GM18505 (cell line): ENCODE data around the gene APCDD1.
"Not testable (repeated sequence)": the region's sequence is repeated elsewhere in the genome, so short reads cannot be mapped to it uniquely, and the experiment has no call there.

ENCODE experiments used
- ATAC-seq: cut with Tn5 transposase; IDR thresholded peaks from one replicate; pipeline ENCODE4 v1.9.1; 2021; ENCODE audit not compliant: unreplicated experiment
- POLR2A ChIP-seq: IDR thresholded peaks from 4 replicates; pipeline ENCODE4 v1.6.1; 2011; ENCODE audit warnings: borderline replicate concordance; ENCODE audit not compliant: insufficient read depth, insufficient read length; ENCODE audit errors: extremely low read depth

Gene APCDD1

GRCh38 chr18:10524507-10525370 is 70.3 kb downstream of the APCDD1 start:
- no peak for ATAC-seq
- TF ChIP-seq POLR2A = no peak

- TF ChIP-seq POLR2A = no peak
- no peak for ATAC-seq
These were observed 70.9 kb downstream of the APCDD1 start for GRCh38 chr18:10525371-10525691.

DNA sequence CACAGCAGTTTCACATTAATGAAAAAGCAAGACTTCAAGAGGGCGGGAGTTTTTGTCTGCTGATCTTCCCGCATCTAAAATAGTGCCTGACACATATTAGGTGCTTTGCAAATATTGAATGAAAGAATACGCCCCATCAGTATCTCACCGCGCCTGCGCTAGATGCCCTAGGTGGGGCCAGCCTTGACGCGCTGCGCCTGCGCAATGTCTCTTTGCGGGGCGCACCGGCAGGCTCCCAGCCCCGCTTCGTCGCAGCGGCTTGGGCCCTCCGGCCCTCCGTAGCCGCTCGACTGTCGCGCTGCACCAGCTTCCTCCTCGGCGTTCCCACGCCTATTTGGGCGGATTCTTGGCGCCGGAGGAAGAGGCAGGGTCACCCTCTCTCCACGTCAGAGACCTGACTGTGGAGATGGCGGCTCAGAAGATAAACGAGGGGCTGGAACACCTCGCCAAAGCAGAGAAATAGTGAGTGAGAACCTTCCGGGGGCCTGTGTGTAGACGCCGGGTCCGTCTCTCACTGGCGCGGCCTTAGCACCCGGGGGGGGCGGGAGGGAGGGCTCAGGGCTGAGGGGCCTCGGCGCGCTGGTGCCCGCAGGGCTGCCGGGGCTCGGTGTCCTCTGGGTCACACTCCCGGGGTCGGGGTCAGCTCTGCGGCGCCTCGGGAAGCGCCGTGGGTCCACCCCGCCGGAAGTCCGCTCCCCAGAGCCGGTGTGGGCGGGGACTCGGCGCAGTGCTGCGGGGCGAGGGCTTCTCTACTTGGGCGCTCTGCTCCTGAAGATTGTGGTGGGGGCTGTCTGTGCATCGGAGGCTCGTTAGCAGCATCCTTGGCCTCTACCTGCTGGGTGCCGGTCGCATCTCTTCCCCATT is 71.5 kb downstream of the APCDD1 start, which contains the start of gene NAPG:
TSS of gene NAPG (plus strand) at position 331 of the 864 bp plus-strand sequence. CDS start at position 407, 76 bp downstream.
- peak; percentile 78 for TF ChIP-seq POLR2A
- peak; percentile 76 for ATAC-seq

DNA sequence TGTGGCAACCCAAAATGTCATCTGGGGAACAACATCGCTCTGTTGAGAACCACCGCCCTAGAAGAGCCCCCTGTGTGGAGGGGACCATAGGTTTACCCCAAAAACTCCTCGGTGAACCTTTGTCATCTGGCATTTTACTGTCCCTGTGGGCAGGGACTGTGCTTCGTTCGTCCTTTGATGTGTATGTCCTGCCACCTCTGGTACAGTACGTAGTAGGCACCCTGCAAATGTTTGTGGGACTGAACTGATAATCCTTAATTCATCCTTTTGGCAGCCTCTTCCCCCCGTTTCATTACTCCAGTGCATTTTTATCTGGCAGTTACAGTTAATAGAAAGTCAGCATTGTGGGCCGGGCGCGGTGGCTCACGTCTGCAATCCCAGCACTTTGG is 72.1 kb downstream of the APCDD1 start:
- no peak for TF ChIP-seq POLR2A
- peak; percentile 1 for ATAC-seq

- TF ChIP-seq POLR2A = no peak
- no peak for ATAC-seq
These were observed 74.0 kb downstream of the APCDD1 start for GRCh38 chr18:10528439-10528838.

- no peak for TF ChIP-seq POLR2A
- no peak for ATAC-seq
These were observed 75.6 kb downstream of the APCDD1 start for GRCh38 chr18:10530002-10530401.

DNA sequence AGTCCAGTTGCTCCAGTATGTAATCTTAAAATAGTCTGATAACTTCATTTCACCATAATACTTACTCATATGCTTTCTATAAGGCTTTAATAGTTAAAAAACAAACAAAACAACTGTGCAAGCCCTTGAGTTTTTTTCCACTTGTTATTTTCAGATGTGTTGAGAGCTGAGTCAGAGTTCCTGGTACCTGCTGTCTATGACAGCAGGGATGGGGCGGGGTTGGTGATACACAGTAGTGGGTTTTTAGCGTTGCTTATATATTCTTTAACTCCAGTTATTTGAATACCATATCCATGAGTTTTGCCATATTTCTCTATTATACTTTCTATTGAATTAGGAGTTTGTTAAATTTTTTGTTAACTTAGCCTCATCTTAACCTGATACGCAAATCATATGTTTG is 76.4 kb downstream of the APCDD1 start:
- ATAC-seq = no peak
- TF ChIP-seq POLR2A = no peak

DNA sequence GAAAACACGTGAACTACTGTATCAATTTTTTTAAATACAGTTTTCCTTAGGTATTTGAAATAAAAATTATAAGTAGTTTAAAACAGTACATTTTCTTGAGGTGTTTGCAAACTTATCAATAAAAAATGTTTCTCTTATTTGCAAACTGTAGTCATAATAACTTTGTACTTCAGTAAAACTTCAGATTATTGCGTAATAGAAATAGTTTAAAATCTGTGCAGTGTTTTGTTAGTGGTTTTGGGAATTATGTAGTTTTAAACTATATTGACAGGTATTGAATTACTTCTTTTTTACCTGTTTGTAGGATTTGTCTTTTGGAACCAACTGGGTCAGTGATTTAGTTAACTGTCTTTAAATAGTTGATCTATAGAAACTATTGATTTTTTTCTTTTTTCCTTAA is 78.7 kb downstream of the APCDD1 start:
- TF ChIP-seq POLR2A = no peak
- ATAC-seq = no peak

DNA sequence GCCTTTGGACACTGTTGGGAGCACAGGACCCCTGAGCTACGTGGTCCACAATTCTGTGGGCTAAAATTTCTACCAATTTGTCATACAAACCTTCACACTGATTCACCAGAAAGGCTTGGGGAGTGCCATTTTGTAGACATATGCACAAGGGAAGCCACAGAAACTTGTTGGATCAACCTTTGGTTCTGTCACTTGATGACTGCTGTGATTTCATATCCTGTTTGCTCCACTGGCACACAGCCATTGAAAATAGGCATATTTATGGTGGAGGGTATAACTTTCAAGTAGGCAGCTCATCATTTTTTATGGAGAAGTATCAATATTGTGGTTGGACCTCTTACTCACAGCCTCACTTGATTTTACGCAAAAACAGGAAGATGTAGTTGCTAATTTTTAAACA is 81.8 kb downstream of the APCDD1 start:
- TF ChIP-seq POLR2A = no peak
- no peak for ATAC-seq

- TF ChIP-seq POLR2A = no peak
- no peak for ATAC-seq
These were observed 83.3 kb downstream of the APCDD1 start for GRCh38 chr18:10537765-10538164.

- ATAC-seq = not testable (repeated sequence)
These were observed 84.7 kb downstream of the APCDD1 start for GRCh38 chr18:10539124-10539523.
